Ascending aorta (tissue), 2 donors: ENCODE measurements around the gene ATG16L1. TPM values are rescaled to one million over a fixed set of nuclear protein-coding genes. Genes with fewer than 3 reads are reported as not detected.

ENCODE experiments used
- DNase-seq, 2 donors: peaks; one replicate each; pipeline ENCODE4 v3.0.0-alpha.2; 2019; ENCODE audit warnings: low spot score in 2 of 2
- H3K27ac ChIP-seq, 2 donors: fragments of 200-600 bp; sonication (generic); one replicate each; pipeline ENCODE4 v1.5.1; 2016 to 2017; ENCODE audit warnings: mild to moderate bottlenecking in 1 of 2
- H3K27me3 ChIP-seq: fragments of 200-600 bp; sonication (generic); one replicate; pipeline ENCODE4 v1.5.1; 2017
- H3K36me3 ChIP-seq, 2 donors: fragments of 200-600 bp; sonication (generic); one replicate each; pipeline ENCODE4 v1.5.1; 2016
- H3K4me1 ChIP-seq, 2 donors: fragments of 200-600 bp; sonication (generic); one replicate each; pipeline ENCODE4 v1.5.1; 2016 to 2017; ENCODE audit warnings: mild to moderate bottlenecking in 1 of 2
- H3K4me3 ChIP-seq, 2 donors: fragments of 200-600 bp; sonication (generic); one replicate each; pipeline ENCODE4 v1.5.1; 2016 to 2017; ENCODE audit warnings: mild to moderate bottlenecking in 1 of 2
- H3K9me3 ChIP-seq, 2 donors: fragments of 200-600 bp; sonication (generic); one replicate each; pipeline ENCODE4 v1.5.1; 2016
- intact Hi-C: fragments of 100-400 bp; cut with DNase I; formaldehyde crosslinking; loops from one replicate; pipeline ENCODE4 v1.15.1; 2023
- total RNA-seq: library from RNA; depleted of rRNA; stranded (reverse); fragments of >200 nt; gene quantifications from one replicate; pipeline ENCODE4 v1.1.0, GENCODE V29; 2016
- TF ChIP-seq, protein P1 (sequence below), 3 experiments: fragments of 200-600 bp in 2 of 3; fragments of 450-650 bp in 1 of 3; sonication (generic) in 2 of 3; IDR thresholded peaks; one replicate each; pipeline ENCODE4 v1.5.1; 2016 to 2019; ENCODE audit warnings: antibody characterized with exemption in 3 of 3, mild to moderate bottlenecking in 1 of 3, moderate library complexity in 1 of 3

Gene ATG16L1
- total RNA-seq, 1 donor from 2014 or later: 28.1 TPM

DNA sequence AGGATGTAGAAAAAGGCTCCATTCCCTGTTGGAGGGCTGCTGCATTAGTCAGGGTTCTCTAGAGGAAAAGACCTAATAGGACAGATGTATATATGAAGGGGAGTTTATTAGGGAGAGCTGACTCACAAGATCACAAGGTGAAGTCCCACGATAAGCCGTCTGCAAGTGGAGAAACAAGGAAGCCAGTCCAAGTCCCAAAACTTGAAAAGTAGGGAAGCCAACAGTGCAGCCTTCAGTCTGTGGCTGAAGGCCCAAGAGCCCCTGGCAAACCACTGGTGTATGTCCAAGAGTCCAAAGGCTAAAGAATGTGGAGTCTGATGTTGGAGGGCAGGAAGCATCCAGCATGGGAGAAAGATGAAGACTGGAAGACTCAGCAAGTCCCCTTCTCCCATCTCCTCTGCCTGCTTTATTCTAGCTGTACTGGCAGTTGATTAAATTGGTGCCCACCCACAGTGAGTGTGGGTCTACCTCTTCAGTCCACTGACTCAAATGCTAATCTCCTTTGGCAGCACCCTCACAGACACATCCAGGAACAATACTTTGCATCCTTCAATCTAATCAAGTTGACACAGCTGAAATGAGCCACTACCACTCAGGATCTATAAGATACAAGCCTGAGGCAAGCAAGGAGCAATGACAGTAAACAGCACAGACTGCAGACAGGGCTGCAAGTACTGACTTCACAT lies 30.0 kb upstream of the ATG16L1 start:
- H3K27me3 ChIP-seq: no peaks in the 10 kb centered on the region
- no peak for DNase-seq
- no peaks in the 10 kb centered on the region for H3K4me1 ChIP-seq
- no peak overlapping the region for H3K4me3 ChIP-seq
- intact Hi-C loops: no loop called here
- no peaks in the 10 kb centered on the region for H3K9me3 ChIP-seq
- H3K36me3 ChIP-seq: no peaks in the 10 kb centered on the region
- no peak overlapping the region for H3K27ac ChIP-seq
- TF ChIP-seq, protein P1, sequence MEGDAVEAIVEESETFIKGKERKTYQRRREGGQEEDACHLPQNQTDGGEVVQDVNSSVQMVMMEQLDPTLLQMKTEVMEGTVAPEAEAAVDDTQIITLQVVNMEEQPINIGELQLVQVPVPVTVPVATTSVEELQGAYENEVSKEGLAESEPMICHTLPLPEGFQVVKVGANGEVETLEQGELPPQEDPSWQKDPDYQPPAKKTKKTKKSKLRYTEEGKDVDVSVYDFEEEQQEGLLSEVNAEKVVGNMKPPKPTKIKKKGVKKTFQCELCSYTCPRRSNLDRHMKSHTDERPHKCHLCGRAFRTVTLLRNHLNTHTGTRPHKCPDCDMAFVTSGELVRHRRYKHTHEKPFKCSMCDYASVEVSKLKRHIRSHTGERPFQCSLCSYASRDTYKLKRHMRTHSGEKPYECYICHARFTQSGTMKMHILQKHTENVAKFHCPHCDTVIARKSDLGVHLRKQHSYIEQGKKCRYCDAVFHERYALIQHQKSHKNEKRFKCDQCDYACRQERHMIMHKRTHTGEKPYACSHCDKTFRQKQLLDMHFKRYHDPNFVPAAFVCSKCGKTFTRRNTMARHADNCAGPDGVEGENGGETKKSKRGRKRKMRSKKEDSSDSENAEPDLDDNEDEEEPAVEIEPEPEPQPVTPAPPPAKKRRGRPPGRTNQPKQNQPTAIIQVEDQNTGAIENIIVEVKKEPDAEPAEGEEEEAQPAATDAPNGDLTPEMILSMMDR (IDR thresholded peaks at IDR 0.05): no peak

DNA sequence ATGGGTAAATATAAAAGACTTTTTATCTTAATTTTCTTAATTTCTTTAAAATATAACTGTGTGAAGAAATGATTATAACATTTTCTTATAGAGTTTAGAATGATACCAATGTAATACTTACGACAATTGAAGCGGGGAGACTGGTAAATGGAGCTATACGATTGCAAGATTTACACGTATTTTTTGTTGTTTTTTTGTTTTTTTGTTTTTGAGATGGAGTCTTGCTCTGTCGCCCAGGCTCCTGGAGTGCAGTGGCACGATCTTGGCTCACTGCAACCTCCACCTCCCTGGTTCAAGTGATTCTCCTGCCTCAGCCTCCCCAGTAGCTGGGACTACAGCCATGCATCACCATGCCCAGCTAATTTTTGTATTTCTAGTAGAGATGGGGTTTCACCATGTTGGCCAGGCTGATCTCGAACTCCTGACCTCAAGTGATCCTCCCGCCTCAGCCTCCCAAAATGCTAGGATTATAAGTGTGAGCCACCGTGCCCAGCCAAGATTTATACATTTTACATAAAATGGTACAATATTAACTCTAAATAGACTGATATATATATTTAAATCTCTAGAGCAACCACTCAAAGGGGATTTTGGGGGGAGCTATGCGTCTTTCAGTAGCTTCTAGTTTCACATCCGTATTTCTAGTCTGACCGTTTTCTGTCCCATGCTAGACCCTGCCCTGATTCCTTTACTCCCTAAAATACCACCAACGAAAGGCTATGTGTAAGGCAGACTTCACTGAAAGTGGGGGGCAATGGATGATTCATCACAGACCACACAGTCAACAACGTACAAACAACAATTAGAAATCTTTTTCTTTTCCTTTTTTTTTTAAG lies 28.2 kb upstream of the ATG16L1 start:
- no peak overlapping the region for H3K4me3 ChIP-seq
- H3K27ac ChIP-seq: no peak overlapping the region
- H3K27me3 ChIP-seq: no peaks in the 10 kb centered on the region
- TF ChIP-seq, protein P1 (IDR thresholded peaks at IDR 0.05): no peak
- H3K36me3 ChIP-seq: no peaks in the 10 kb centered on the region
- intact Hi-C loops: no loop called here
- H3K4me1 ChIP-seq: no peaks in the 10 kb centered on the region
- H3K9me3 ChIP-seq: no peaks in the 10 kb centered on the region
- DNase-seq: no peak

DNA sequence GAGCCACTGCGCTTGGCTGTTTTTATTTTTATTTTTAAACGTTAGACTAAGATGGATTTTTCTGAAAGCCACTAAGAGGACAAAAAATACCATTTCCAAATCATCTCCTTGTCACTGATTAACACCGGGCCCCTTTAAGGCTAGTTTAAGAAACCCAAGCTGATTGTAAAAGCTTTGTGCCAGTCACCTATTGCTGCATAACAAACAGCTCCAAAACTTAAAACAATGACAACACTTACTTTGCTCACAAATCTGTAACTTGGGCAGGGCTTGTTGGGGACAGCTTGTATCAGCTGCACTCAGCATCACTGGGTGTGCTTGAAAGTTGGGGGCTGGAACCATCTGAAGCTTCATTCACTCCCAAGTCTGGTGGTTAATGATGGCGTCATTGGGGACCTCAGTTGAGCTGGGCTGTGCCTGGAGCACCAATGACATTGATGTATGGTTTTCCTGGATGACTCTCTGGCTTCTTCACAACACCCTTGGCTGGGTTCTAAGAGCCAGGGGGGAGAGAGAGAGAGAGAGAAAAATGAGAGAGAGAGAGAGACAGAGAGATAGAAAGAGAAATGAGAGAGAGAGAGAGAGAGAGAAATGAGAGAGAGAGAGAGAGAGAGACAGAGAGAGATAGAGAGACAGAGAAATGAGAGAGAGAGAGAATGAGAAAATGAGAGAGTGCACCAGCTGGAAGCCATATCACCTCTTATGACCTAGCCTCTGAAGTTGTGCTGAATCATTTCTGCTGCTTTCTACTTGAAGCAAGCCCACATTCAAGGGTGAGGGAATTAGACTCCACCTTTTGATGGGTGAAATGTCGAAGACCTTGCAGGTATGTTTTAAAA lies 26.0 kb upstream of the ATG16L1 start:
- H3K4me1 ChIP-seq: no peaks in the 10 kb centered on the region
- intact Hi-C loops: no loop called here

DNA sequence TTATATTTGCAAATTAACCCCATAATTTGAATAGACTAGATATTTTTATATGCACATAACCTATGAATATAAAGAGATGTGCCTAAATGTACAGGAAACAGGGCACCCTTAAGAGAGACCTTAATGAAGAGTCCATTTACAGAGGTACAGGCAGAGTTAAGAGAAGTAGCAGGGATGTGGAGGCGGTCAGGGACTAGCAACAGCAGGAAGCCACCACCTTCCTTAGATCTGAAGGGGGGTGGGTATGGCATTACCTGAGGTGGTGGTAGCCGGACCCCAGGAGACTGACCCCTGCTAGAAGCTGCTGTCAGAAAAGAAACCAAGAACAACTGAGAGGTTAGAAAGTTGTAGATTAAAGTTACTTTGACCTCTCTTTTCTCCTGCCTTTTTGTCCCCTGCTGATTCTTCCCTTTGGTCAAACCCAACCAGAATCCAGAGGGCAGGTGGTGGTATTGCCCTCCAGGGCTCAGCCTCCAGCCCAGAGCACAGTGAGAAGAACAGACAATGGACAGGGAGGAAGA lies 24.9 kb upstream of the ATG16L1 start:
- H3K9me3 ChIP-seq: no peaks in the 10 kb centered on the region
- H3K4me3 ChIP-seq: no peak overlapping the region
- H3K4me1 ChIP-seq: no peaks in the 10 kb centered on the region
- H3K36me3 ChIP-seq: no peaks in the 10 kb centered on the region
- H3K27ac ChIP-seq: no peak overlapping the region
- TF ChIP-seq, protein P1 (IDR thresholded peaks at IDR 0.05): no peak
- H3K27me3 ChIP-seq: no peaks in the 10 kb centered on the region
- no peak for DNase-seq
- intact Hi-C loops: no loop called here

More for the DNA sequence above, 26.0 kb upstream of the ATG16L1 start:
- DNase-seq: no peak
- Histone ChIP-seq H3K27ac (no peak overlapping the region), H3K9me3 (no peaks in the 10 kb centered on the region), H3K4me3 (no peak overlapping the region), H3K36me3 (no peaks in the 10 kb centered on the region), H3K27me3 (no peaks in the 10 kb centered on the region)
- TF ChIP-seq, protein P1 (IDR thresholded peaks at IDR 0.05): no peak

DNA sequence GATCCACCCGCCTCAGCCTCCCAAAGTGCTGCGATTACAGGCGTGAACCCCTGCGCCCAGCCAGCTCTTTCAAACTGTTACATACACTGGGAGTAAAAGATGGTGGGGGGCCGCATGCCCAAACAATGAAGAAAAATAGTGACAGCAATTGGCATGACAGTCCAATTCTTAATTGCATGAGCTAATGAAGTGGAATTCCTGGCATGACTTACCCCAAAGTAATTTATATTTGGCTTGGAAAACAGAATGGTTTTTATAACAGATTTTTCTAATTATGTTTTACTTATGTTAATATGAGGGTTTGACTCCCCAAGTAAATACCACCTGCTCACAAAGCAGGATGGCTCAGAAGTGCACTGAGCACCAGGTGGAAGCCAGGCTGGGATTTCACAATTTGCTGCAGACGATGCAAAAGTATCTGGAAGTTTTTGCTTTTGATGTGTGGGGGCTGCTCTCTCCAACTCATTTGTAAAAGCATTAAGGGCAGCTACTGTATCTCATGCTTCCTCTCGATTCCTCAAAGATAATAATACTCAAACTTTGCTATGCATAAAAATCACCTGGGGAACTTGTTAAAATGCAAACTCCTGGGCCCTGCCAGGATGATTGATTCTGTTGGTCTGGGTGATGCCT lies 24.0 kb upstream of the ATG16L1 start:
- H3K4me3 ChIP-seq: no peak overlapping the region
- TF ChIP-seq, protein P1 (IDR thresholded peaks at IDR 0.05): no peak
- intact Hi-C loops: no loop called here

More for the DNA sequence above, 24.0 kb upstream of the ATG16L1 start:
- Histone ChIP-seq H3K27me3 (no peaks in the 10 kb centered on the region), H3K27ac (no peak overlapping the region), H3K4me1 (no peaks in the 10 kb centered on the region), H3K36me3 (no peaks in the 10 kb centered on the region), H3K9me3 (no peaks in the 10 kb centered on the region)
- DNase-seq: no peak
